ENCODE data around the gene PDE11A.
A peak's percentile ranks its signal among the peaks of the same experiment; 100 is the strongest.
"Not testable (repeated sequence)": the region's sequence is repeated elsewhere in the genome, so short reads cannot be mapped to it uniquely, and the experiment has no call there.

PDE11A gene

GRCh38 chr2:178008636-178009289 is 63.8 kb downstream of the PDE11A start:
- DNase-seq = no peak

DNA sequence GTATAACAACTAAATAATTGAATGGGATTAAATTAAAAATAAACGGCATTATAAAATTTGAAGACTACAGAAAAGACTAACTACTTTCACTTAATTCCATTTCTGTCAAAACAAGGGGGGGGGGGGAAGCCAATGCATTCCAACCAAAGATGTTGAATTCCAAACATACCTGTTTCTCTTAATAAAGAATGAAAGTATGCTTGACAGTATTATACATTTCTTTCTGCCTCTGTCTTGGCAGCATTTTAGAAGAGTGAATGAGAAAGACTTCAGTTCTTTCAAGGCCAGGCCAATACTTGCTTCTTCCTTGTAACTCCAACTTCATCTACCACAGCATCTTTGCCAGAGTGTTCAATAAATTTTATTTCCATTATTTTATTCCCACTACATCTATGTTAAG is 65.9 kb downstream of the PDE11A start:
- DNase-seq = no peak

GRCh38 chr2:178005756-178006155 is 66.8 kb downstream of the PDE11A start:
- peak; percentile 8 for DNase-seq

DNA sequence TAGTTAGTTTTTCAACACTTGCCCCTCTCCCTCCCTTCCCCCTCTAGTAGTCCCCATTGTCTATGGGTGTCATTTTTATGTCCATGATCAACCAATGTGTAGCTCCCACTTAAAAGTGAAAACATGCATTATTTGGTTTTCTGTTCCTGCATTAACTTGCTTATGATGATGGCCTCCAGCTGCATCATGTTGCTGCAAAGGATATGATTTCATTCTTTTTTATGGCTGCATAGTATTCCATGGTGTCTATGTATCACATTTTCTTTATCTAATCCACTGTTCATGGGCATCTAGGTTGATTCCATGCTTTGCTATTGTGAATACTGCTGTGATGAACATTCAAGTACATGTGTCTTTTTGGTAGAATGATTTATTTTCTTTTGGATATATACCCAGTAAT is 70.5 kb downstream of the PDE11A start:
- no peak for DNase-seq

DNA sequence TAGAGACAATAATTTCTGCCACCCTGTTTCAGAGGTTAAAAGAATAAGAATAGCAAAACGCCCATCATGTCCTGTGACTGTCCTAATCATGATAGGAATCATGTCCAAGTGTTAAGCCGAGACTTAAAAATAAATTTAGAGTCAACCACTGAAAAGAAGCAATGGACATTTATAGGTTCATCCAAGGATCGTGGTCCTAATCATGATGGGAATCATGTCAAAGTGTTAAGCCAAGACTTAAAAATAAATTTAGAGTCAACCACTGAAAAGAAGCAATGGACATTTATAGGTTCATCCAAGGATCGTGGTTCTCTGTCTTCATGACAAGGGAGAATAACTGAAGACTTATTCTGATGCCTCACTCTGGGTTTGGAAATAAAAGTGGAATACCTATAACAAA is 73.6 kb downstream of the PDE11A start:
- no peak for DNase-seq

DNA sequence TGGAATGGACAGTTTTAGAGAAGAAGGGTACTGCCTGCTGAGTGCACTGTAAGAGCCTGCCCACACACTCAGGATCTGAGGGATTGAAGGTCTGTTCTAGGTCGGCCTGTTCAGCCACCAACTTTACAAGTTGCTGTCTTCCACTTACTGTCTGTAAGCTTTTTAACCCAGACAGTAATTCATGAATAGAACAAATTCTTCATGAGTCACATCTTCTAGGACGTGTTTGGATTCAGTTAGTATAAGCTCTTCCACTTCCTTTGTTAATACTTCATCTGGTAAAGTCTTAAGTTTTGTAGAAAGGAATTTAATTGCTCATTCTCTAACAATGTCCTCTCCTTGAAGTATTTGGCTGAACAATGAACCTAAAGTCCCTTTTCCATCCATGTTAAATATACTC is 74.6 kb downstream of the PDE11A start:
- no peak for DNase-seq

GRCh38 chr2:177992992-177993391 is 79.6 kb downstream of the PDE11A start:
- no peak for DNase-seq

DNA sequence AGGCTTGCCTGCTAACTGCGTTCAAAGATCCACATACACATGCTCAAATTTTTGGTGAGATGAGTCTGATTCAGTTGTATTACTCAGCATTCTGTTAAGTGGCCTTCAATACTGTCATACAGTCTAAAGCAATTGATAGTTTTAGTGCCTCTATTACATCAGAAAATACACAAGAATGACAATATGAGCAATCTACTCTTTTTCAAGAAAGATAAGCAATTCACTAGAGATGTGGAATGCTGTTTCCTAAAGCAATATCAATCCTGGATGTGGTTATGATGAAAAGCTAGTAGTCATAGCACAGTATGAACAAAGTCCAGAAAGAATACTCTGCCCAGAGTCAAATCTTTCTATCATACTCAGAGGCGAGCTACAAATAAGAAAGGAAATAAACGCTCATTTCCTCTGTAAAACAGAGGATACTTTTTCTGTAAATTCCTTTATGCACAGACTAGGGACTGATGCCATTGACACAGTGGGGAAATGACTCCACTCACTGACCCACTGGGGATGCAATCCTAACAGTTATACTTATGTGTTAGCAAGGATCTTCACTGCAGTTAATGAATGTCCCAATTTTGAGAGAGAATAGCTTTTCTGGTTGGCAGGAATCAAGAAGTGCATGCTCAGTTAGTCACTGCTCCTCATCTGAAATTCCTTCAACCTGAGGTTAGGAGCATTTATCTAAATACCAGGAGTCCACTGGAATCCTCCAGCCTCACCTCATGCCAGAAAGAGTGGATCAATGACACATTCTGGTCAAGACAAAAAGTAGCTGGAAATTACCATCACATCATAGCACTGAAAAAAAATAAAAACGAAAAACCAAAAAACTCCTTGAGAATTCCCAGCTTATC is 83.3 kb downstream of the PDE11A start:
- DNase-seq = no peak

DNA sequence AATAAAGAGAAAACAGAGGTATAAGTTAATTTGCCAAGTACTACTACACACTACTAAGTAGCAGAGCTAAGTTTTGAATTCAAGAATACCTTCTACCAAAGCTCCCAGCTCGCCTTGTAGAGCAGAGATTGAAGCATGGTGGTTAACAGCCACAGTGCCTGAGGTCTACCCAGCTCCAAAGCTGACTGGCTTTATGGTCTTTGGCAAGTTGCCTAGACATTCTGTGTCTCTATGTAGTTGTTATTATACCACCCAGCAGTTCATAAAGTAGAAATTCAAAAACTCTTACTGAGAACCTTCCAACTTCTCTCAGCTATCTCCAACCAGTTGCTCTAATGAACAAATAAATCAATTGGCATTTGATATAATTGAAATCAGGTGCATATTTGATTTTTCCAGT is 87.8 kb downstream of the PDE11A start:
- DNase-seq = no peak

DNA sequence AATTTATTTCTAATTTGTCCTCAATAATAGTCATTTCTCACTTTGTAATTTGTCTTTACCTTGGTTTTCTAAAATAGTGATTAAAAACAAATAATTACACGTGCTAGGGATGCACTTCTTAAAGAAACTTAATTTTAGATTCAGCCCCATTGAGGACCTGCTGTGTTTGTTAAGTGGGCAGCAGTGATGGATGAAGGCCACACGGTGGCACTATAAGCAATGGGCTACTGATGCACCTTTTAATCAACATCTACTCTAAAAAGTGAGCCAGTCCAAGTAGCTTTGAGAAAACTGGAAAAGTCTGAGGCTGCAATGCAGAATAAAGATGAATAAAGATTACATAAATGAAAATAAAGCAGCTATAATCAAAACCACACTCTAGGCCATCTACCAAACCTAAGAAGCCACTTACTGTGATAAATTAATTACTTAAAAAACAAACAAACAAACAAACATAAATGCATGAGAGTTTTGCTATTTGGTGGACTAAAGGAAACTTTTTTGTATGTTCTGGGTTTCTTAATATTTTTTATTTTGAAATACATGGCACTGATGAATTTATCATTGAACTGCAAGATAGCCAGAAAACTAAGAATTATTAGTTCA is 89.3 kb downstream of the PDE11A start:
- DNase-seq = no peak

DNA sequence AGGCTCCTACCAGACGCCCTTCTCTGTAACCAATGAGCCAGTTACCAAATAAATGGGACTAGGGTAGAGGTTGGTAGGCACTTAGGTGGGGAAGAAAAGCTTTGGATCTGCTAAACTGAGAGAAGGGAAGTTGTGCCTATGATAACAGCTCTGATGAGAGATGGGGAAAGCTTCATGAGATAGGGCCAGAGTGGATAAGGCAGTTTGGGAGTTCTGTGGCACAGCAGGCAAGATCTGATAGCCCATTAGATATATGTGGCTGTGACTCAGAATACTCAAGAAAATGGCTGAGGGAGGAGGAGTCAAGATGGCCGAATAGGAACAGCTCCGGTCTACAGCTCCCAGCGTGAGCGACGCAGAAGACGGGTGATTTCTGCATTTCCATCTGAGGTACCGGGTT is 99.8 kb downstream of the PDE11A start:
- no peak for DNase-seq

DNA sequence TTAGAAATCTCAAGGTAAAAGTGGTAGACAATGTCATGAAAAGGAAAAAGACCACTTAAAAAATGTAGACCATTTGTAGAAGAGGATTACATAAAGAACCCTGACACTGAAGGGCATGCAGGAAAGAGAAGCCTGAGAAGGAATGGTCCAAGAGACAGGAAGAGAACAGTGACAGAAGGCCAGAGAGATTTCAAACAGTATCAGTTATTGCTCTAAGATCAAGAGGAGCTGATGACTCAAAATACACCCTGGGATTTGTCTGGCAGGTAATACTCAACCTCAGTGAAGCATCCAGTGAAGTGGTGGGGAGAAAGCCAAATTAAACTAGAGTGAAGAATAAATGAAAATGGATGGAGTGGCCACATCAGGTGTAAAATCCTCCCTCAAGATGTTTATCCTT is 100.5 kb downstream of the PDE11A start:
- no peak for DNase-seq

- no peak for DNase-seq
Measured at GRCh38 chr2:177970670-177971454, 101.7 kb downstream of the PDE11A start.

GRCh38 chr2:177964892-177965291 is 107.7 kb downstream of the PDE11A start:
- DNase-seq = no peak

DNA sequence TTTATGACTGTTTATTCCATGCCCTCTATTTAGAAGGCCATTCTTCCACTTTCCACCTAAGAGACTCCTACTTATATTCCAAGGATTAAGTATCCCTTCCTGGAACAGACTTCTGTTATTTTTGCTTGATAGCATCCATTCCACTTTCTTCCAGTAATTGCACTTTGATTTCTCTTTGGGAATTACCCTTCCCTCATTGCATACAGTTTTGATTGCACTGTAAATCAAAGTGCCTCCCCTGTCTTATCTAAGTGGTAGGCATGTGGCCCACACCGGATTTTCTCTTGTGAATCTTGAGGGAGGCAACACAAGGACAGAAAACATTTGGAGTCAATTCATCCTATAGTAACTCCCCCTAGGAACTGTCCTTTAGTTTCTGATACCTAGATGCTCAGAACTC is 120.4 kb downstream of the PDE11A start:
- no peak for DNase-seq

- DNase-seq = not testable (repeated sequence)
Measured at GRCh38 chr2:177947598-177947997, 125.0 kb downstream of the PDE11A start.

- DNase-seq = not testable (repeated sequence)
Measured at GRCh38 chr2:177944530-177944929, 128.0 kb downstream of the PDE11A start.

- DNase-seq = no peak
Measured at GRCh38 chr2:177942731-177943130, 129.8 kb downstream of the PDE11A start.

DNA sequence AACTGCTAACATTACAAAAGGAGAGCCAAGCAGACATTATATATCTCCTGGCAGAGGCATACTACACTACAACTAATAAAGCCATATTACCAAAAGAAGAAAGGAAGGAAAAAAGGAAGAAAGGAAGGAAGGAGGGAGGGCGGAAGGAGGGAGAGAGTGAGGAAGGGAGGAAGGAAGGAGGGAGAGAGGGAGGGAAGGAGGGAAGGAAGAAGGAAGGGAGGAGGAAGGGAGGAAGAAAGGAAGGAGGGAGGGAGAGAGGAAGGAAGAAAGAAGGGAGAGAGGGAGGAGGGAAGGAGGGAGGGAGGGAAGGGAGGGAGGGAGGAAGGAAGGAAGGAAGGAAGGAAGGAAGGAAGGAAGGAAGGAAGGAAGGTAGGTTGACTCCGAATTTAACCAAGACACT is 133.4 kb downstream of the PDE11A start:
- no peak for DNase-seq

- DNase-seq = no peak
Measured at GRCh38 chr2:177930916-177931315, 141.7 kb downstream of the PDE11A start.

- DNase-seq = no peak
Measured at GRCh38 chr2:177929662-177930522, 142.7 kb downstream of the PDE11A start.

GRCh38 chr2:177923323-177923722 is 149.3 kb downstream of the PDE11A start:
- DNase-seq = no peak

Data from GF-D8 (cell line).